Measurements from ENCODE around the gene KCNQ1.
A peak's percentile ranks its signal among the peaks of the same experiment; 100 is the strongest.

The KCNQ1 gene

GRCh38 chr11:2444821-2445745, at the start of gene KCNQ1:
Gene KCNQ1 (plus strand): TSS chr11:2445008. CDS start chr11:2445099, 91 bp downstream.
- Mint-ChIP-seq H3K4me1 (peaks cover 38% of the 10 kb centered on the region), H3K27me3 (peaks cover 41% of the 10 kb centered on the region), H3K4me3 (peak within 1 kb of the TSS; percentile 97), H3K9me3 (no peaks in the 10 kb centered on the region), H3K36me3 (peaks cover 11% of the 10 kb centered on the region), H3K27ac (peak within 1 kb of the TSS; percentile 73)
- CTCF ChIA-PET: interaction anchor here (1.1 to 2.0 kb wide), 2 partner anchors 87 to 448 kb away, joined by 3 to 15 read pairs; no protein-coding TSS in a partner anchor
- peak; percentile 55 for DNase-seq

- Mint-ChIP-seq H3K4me1 (peaks cover 5% of the 10 kb centered on the region), H3K27me3 (peaks cover 2% of the 10 kb centered on the region), H3K36me3 (peaks cover 7% of the 10 kb centered on the region), H3K4me3 (no peak overlapping the region), H3K27ac (no peak overlapping the region), H3K9me3 (no peaks in the 10 kb centered on the region)
- DNase-seq: no peak
- CTCF ChIA-PET: no interaction called here
Observed at GRCh38 chr11:2395211-2395730, 49.5 kb upstream of the KCNQ1 start.

GRCh38 chr11:2395856-2396255, 49.0 kb upstream of the KCNQ1 start:
- Mint-ChIP-seq H3K27ac (no peak overlapping the region), H3K9me3 (no peaks in the 10 kb centered on the region), H3K36me3 (peaks cover 8% of the 10 kb centered on the region), H3K4me3 (no peak overlapping the region), H3K4me1 (peaks cover 5% of the 10 kb centered on the region), H3K27me3 (peaks cover 7% of the 10 kb centered on the region)
- DNase-seq: no peak
- CTCF ChIA-PET: no interaction called here

- CTCF ChIA-PET: no interaction called here
- H3K9me3 Mint-ChIP-seq: no peaks in the 10 kb centered on the region
- H3K4me1 Mint-ChIP-seq: peaks cover 7% of the 10 kb centered on the region
- peaks cover 10% of the 10 kb centered on the region for H3K36me3 Mint-ChIP-seq
- H3K4me3 Mint-ChIP-seq: no peak overlapping the region
- DNase-seq: no peak
- no peak overlapping the region for H3K27ac Mint-ChIP-seq
- peaks cover 7% of the 10 kb centered on the region for H3K27me3 Mint-ChIP-seq
Observed at GRCh38 chr11:2396471-2396870, 48.3 kb upstream of the KCNQ1 start.

GRCh38 chr11:2397005-2397404, 47.8 kb upstream of the KCNQ1 start:
- Mint-ChIP-seq H3K4me3 (no peak overlapping the region), H3K9me3 (no peaks in the 10 kb centered on the region), H3K4me1 (peaks cover 9% of the 10 kb centered on the region), H3K27ac (peak overlapping the region; percentile 51), H3K36me3 (peaks cover 11% of the 10 kb centered on the region), H3K27me3 (peaks cover 7% of the 10 kb centered on the region)
- CTCF ChIA-PET: no interaction called here
- no peak for DNase-seq

GRCh38 chr11:2398664-2399355, 46.0 kb upstream of the KCNQ1 start:
- Mint-ChIP-seq H3K27ac (peak overlapping the region; percentile 90), H3K4me1 (peaks cover 14% of the 10 kb centered on the region), H3K36me3 (peaks cover 18% of the 10 kb centered on the region), H3K27me3 (peaks cover 7% of the 10 kb centered on the region), H3K4me3 (peak overlapping the region; percentile 88), H3K9me3 (no peaks in the 10 kb centered on the region)
- no peak for DNase-seq
- CTCF ChIA-PET: interaction anchor here (1.1 to 4.0 kb wide), 5 partner anchors 12 to 94 kb away, joined by 3 to 27 read pairs (median 5); no protein-coding TSS in a partner anchor

- Mint-ChIP-seq H3K27me3 (peaks cover 7% of the 10 kb centered on the region), H3K4me1 (peaks cover 14% of the 10 kb centered on the region), H3K27ac (peak overlapping the region; percentile 90), H3K36me3 (peaks cover 18% of the 10 kb centered on the region), H3K4me3 (peak overlapping the region; percentile 88), H3K9me3 (no peaks in the 10 kb centered on the region)
- CTCF ChIA-PET: interaction anchor here (0.6 to 4.0 kb wide), 5 partner anchors 13 to 487 kb away, joined by 3 to 27 read pairs (median 4); no protein-coding TSS in a partner anchor
- no peak for DNase-seq
Observed at GRCh38 chr11:2399488-2400068, 45.2 kb upstream of the KCNQ1 start.

GRCh38 chr11:2400069-2400761, 44.6 kb upstream of the KCNQ1 start, which contains the start of gene TSSC4:
Gene TSSC4 (plus strand): TSS chr11:2400750. CDS start chr11:2402634, 1,884 bp downstream.
- Mint-ChIP-seq H3K27me3 (peaks cover 7% of the 10 kb centered on the region), H3K4me3 (peak within 1 kb of the TSS; percentile 88), H3K9me3 (no peaks in the 10 kb centered on the region), H3K4me1 (peaks cover 14% of the 10 kb centered on the region), H3K36me3 (peaks cover 18% of the 10 kb centered on the region), H3K27ac (peak within 1 kb of the TSS; percentile 90)
- CTCF ChIA-PET: interaction anchor here (0.6 to 4.0 kb wide), 9 partner anchors 13 to 486 kb away, joined by 3 to 27 read pairs (median 4); partner anchors contain the start of genes C11orf21, CD81 and TSPAN32
- peak; percentile 99 for DNase-seq

- peak; percentile 43 for DNase-seq
- H3K4me1 Mint-ChIP-seq: peaks cover 14% of the 10 kb centered on the region
- H3K9me3 Mint-ChIP-seq: no peaks in the 10 kb centered on the region
- peaks cover 18% of the 10 kb centered on the region for H3K36me3 Mint-ChIP-seq
- peak overlapping the region; percentile 90 for H3K27ac Mint-ChIP-seq
- CTCF ChIA-PET: interaction anchor here (0.5 to 4.0 kb wide), 10 partner anchors 14 to 453 kb away, joined by 3 to 27 read pairs (median 4); partner anchors contain the start of genes C11orf21, CD81 and TSPAN32
- peaks cover 7% of the 10 kb centered on the region for H3K27me3 Mint-ChIP-seq
- H3K4me3 Mint-ChIP-seq: peak overlapping the region; percentile 88
Observed at GRCh38 chr11:2400762-2401435, 43.9 kb upstream of the KCNQ1 start.

GRCh38 chr11:2401436-2401984, 43.3 kb upstream of the KCNQ1 start:
- CTCF ChIA-PET: interaction anchor here (0.5 to 4.0 kb wide), 7 partner anchors 18 to 452 kb away, joined by 3 to 27 read pairs (median 5); partner anchors contain the start of genes C11orf21 and TSPAN32

GRCh38 chr11:2402106-2402505, 42.7 kb upstream of the KCNQ1 start:
- H3K4me3 Mint-ChIP-seq: peak overlapping the region; percentile 88
- H3K27ac Mint-ChIP-seq: peak overlapping the region; percentile 19
- peaks cover 16% of the 10 kb centered on the region for H3K36me3 Mint-ChIP-seq
- CTCF ChIA-PET: interaction anchor here (1.2 to 4.0 kb wide), 3 partner anchors 18 to 100 kb away, joined by 5 to 27 read pairs (median 13); partner anchors contain the start of genes C11orf21 and TSPAN32
- H3K27me3 Mint-ChIP-seq: peaks cover 7% of the 10 kb centered on the region
- H3K4me1 Mint-ChIP-seq: peaks cover 14% of the 10 kb centered on the region
- no peak for DNase-seq
- no peaks in the 10 kb centered on the region for H3K9me3 Mint-ChIP-seq

More at GRCh38 chr11:2401436-2401984, 43.3 kb upstream of the KCNQ1 start:
- no peaks in the 10 kb centered on the region for H3K9me3 Mint-ChIP-seq
- peaks cover 18% of the 10 kb centered on the region for H3K36me3 Mint-ChIP-seq
- peak overlapping the region; percentile 88 for H3K4me3 Mint-ChIP-seq
- H3K27ac Mint-ChIP-seq: peak overlapping the region; percentile 90
- H3K27me3 Mint-ChIP-seq: peaks cover 7% of the 10 kb centered on the region
- H3K4me1 Mint-ChIP-seq: peaks cover 14% of the 10 kb centered on the region
- no peak for DNase-seq

- no peak for DNase-seq
- Mint-ChIP-seq H3K27ac (peak overlapping the region; percentile 11), H3K4me3 (peak overlapping the region; percentile 88), H3K27me3 (peaks cover 7% of the 10 kb centered on the region), H3K4me1 (peaks cover 14% of the 10 kb centered on the region), H3K36me3 (peaks cover 13% of the 10 kb centered on the region), H3K9me3 (no peaks in the 10 kb centered on the region)
- CTCF ChIA-PET: interaction anchor here (1.0 to 4.0 kb wide), 2 partner anchors 98 kb away, joined by 3 to 27 read pairs; no protein-coding TSS in a partner anchor
Observed at GRCh38 chr11:2402890-2403645, 41.7 kb upstream of the KCNQ1 start.

Data from activated naive CD4-positive, alpha-beta T cell treated with anti-CD3 and anti-CD28 coated beads, Interleukin-2, amount 10 ng/mL, durations not matched to agents 7 days and 5 days (primary cell).